Mononuclear cell (primary cell): ENCODE results near the gene ACER3. TPM values are rescaled to one million over a fixed set of nuclear protein-coding genes. Genes with fewer than 3 reads are reported as not detected.
"Not testable (repeated sequence)": the region's sequence is repeated elsewhere in the genome, so short reads cannot be mapped to it uniquely, and the experiment has no call there.

Experiments
- H3K27me3 ChIP-seq: 2 replicates; pipeline ENCODE4 v1.6.0; 2011; ENCODE audit warnings: low read length, control low read depth; ENCODE audit not compliant: insufficient read depth
- H3K4me1 ChIP-seq: 2 replicates; pipeline ENCODE4 v1.5.1; 2011; ENCODE audit warnings: mild to moderate bottlenecking, low read length, control low read depth; ENCODE audit not compliant: insufficient read depth
- H3K4me3 ChIP-seq: 2 replicates; pipeline ENCODE4 v1.5.1; 2011; ENCODE audit warnings: mild to moderate bottlenecking, low read length, moderate library complexity
- H3K9me3 ChIP-seq: 2 replicates; pipeline ENCODE4 v1.5.1; 2011; ENCODE audit warnings: low read depth, mild to moderate bottlenecking, control low read depth, low read length
- total RNA-seq: library from RNA; depleted of rRNA; stranded (reverse); fragments of >200 nt; gene quantifications from one replicate; pipeline ENCODE4 v1.2.3, GENCODE V29; 2012

Gene ACER3
- total RNA-seq, 1 donor = 13.6 TPM

DNA sequence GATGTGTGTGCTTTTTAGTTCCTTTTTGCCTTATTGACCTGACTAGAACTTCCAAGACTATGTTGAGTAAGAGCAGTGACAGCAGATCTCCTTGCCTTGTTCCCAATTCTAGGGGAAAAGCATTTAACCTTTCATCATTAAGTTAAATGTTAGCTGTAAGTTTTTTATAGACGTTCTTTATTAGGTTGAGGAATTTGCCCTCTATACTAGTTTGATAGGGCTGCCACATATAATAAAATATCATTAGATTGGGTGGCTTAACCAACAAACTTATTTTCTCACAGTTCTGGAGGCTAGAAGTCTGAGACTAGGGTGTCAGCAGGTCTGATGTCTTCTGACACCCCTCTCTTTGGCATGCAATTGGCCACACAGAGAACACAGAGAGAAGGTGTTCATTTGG is 140.9 kb downstream of the ACER3 start:
- H3K27me3 ChIP-seq = no peaks in the 10 kb centered on the region
- H3K4me3 ChIP-seq = no peak overlapping the region
- no peaks in the 10 kb centered on the region for H3K4me1 ChIP-seq
- no peaks in the 10 kb centered on the region for H3K9me3 ChIP-seq

DNA sequence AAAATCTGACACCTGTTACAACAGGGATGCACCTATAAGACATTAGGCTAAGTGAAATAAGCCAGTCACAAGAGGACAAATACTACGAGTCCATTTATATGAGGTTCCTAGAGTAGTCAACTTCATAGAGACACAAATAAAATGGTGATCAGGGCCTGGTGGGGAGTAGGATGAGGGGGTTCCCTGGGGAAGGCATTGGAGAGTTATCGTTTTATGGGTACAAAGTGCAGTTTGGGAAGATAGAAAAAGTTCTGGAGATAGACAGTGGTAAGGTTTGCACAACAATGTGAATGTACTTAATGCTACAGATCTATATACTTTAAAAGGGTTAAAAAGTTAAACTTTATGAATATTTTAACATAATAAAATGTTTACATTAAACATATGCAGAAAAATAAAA is 142.1 kb downstream of the ACER3 start:
- no peaks in the 10 kb centered on the region for H3K27me3 ChIP-seq
- H3K4me3 ChIP-seq = no peak overlapping the region
- H3K4me1 ChIP-seq = no peaks in the 10 kb centered on the region
- no peaks in the 10 kb centered on the region for H3K9me3 ChIP-seq

DNA sequence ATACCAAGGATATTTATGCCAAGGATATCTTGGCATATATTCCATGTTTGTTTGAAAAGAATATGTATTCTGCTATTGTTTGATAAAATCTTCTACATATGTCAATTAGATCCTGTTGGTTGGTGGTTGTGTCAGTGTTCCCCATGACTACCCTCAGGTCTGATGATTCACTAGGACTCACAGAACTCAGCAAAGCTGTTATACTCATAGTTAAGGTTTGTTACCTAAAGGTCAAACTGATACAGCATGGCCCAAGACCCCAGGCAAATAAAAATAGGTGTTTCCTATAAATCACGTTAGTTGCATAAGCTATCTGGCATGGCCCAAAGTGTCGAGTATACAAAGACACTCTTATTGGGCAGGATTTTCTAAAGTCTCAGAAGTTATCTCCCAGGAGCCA is 143.2 kb downstream of the ACER3 start:
- no peaks in the 10 kb centered on the region for H3K9me3 ChIP-seq
- H3K4me1 ChIP-seq = no peaks in the 10 kb centered on the region
- no peaks in the 10 kb centered on the region for H3K27me3 ChIP-seq
- H3K4me3 ChIP-seq = no peak overlapping the region

DNA sequence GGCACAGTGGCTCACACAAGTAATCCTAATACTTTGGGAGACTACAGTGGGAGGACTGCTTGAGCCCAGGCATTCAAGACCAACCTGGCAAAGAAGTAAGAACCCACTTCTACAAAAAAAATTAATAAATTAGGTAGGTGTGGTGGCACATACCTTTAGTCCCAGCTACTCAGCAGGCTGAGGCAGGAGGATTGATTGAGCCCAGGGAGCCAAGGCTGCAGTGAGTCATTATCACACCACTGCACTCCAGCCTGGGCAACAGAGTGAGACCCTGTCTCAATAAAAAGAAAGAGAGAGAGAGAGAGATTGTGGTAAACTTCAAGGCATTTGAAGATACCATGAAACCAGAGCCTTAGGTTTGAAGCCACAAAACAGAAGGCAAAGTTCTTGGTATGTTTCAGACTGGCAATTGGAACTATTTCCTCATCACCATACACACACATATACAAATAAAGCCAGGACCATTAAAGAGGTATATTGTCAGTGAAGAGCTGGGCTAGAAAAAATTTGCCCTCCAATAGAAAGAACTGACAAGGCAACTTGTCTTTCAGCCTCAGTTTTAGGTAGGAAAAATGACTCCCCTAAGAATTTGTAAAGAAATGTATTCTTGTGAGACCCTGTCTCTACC is 148.9 kb downstream of the ACER3 start:
- Histone ChIP-seq H3K9me3 (no peaks in the 10 kb centered on the region), H3K4me3 (no peak overlapping the region), H3K4me1 (no peaks in the 10 kb centered on the region), H3K27me3 (no peaks in the 10 kb centered on the region)

DNA sequence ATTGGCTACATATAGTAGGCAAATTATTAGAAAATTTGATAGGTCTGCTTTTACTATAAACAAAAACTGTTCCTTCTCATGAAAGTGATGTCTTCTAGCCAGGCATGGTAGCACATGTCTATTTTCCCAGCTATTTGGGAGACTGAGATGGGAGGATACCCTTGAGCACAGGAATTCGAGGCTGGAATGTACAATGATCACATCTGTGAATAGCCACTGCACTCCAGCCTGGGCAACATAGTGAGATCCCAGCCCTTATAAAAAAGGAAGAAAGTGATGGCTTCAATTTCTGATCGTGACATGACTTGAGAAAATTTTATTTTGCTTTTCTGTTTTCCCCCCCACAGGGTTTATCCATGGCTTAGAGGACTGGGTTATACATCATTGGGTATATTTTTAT is 154.0 kb downstream of the ACER3 start:
- Histone ChIP-seq H3K27me3 (no peaks in the 10 kb centered on the region), H3K9me3 (no peaks in the 10 kb centered on the region), H3K4me1 (no peaks in the 10 kb centered on the region), H3K4me3 (no peak overlapping the region)

DNA sequence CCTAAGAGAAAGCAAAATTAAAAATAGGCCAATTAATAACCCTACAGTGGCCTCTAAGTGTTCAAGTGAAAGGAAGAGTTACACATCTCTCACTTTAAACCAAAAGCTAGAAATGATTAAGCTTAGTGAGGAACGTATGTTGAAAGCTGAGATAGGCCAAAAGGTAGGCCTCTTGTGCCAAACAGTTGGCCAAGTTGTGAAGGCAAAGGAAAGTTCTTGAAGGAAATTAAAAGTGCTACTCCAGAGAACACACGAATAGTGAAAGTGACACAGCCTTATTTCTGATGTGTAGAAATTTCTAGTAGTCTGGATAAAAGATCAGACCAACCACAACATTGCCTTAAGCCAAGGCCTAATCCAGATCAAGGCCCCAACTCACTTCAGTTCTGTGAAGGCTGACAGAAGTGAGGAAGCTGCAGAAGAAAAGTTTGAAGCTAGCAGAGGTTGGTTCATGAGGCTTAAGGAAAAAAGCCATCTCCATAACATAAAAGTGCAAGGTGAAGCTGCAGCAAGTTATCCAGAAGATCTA is 157.7 kb downstream of the ACER3 start:
- not testable (repeated sequence) for H3K9me3 ChIP-seq, H3K4me3 ChIP-seq, H3K27me3 ChIP-seq, H3K4me1 ChIP-seq

DNA sequence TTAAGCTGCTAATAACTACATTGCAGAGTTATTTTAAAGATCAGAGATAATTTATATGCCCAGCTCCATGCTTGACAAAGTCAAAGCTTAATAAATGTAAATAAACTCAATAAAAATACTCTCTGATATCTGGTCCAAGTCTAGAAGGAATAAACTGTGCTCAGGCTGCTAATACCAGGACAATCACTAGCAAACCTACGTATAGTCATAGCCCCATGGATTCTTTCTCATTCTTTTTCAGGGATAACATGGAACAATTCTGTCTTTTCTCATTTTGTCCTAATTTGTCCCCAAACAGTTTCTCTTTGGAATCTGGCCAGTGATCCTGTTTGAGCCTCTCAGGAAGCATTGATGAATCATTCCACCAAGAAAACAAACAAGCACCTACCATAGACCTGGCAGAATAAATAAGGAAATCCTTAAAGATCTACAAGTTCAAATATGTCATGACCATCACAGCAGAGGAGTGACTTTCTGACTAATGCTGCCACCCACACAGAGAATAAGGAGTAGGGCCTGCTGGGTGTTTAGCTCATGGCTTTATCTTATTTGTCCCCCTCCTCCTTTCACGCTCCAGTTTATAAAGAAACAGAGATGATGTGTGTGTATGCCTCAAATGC is 159.4 kb downstream of the ACER3 start:
- Histone ChIP-seq H3K4me1 (no peaks in the 10 kb centered on the region), H3K9me3 (no peaks in the 10 kb centered on the region), H3K27me3 (no peaks in the 10 kb centered on the region), H3K4me3 (no peak overlapping the region)

DNA sequence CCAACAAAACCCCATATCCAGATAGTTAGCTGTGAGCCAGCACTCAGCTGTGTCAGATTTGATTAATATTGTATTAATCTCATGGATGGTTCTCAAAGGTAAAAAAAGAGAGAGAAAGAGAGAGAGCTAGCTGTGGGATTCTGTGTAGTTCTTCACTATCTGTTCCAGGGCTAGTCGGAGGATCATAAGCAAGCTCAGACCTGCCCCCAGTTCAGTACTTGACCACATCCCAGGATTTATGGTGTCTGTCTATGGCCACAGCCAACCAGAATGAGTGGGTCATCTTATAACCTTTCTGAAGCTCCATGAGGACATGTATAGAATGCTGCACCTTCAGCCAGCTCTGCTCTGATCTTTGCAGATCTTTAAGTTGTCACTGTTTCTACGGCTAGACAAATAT is 160.0 kb downstream of the ACER3 start:
- no peaks in the 10 kb centered on the region for H3K4me1 ChIP-seq
- H3K4me3 ChIP-seq = no peak overlapping the region
- H3K9me3 ChIP-seq = no peaks in the 10 kb centered on the region
- no peaks in the 10 kb centered on the region for H3K27me3 ChIP-seq

DNA sequence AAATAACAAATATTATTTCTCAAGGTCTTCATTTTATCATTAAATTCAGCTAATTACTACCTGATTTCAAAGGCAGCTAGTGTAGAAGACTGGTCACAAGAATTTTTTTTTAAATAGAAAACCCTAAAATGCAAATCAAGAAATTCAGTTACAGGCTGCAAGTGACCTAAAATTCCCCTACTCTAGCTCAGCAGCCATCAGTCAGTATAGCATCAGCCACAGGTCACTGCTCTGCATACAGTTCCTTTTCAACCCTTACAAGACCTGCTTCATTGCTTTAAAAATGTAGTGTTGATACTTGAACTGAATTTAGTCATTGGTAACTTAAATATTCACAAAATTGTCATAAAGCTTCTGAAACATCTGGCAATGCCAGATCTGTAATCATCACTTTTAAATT is 164.0 kb downstream of the ACER3 start:
- Histone ChIP-seq H3K9me3 (no peaks in the 10 kb centered on the region), H3K4me1 (no peaks in the 10 kb centered on the region), H3K27me3 (no peaks in the 10 kb centered on the region), H3K4me3 (no peak overlapping the region)

DNA sequence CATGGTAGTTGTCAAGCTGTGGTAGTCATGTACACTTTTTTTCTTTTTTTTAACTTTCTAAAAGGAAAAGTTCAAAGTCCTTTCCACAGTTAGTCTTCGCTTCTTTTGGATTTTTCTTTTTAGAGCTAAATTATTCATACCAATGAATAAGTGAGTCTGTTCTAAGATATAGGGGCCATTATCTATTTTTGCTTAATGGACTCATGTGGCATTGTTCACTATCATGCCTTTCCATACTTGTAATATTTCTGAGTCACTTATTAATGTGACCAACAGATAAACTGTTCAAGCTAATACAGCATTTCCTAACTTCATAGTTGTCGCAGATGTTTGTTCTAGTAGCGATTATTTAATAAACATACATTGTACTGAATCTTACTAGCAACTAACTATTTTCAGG is 165.5 kb downstream of the ACER3 start:
- Histone ChIP-seq H3K9me3 (no peaks in the 10 kb centered on the region), H3K4me1 (no peaks in the 10 kb centered on the region), H3K4me3 (no peak overlapping the region), H3K27me3 (no peaks in the 10 kb centered on the region)

DNA sequence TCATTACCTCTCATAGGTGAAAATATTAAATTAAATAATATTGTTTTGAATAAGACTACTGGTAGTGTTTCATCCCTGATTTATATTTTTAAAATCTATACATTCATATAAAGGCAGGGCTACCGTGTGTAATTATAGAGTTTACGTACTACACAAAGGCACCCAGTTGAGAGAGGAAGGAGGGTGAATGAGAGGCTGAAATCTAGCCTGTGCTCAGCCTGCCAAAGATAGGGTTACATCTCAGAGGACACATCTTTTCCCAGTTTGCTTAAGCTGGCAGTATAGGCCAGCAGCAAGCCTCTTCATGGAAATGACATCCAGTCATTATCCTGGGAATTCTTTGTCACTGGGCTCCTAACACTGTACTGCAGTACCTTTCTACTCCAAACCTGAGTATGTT is 166.0 kb downstream of the ACER3 start:
- no peak overlapping the region for H3K4me3 ChIP-seq
- no peaks in the 10 kb centered on the region for H3K4me1 ChIP-seq
- no peaks in the 10 kb centered on the region for H3K27me3 ChIP-seq
- H3K9me3 ChIP-seq = no peaks in the 10 kb centered on the region

DNA sequence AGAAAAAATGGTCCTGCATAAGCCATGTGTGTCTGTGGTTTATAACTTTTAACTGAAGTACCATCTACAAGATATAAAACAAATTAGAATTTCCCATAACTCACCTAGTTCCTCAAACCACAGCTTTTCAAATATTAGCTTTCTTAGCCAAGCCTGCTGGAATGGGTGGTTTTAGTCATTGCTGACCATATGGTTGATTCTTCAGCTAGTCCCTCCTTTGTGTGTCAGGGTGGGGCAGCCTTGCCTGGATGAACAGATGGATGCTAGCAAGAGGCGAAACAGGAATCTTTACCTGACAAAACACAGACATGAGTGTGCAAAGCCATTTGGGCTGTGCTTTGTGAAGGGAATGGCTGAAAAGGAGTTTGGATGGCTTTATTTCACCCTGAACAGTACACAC is 166.6 kb downstream of the ACER3 start:
- Histone ChIP-seq H3K27me3 (no peaks in the 10 kb centered on the region), H3K9me3 (no peaks in the 10 kb centered on the region), H3K4me3 (no peak overlapping the region), H3K4me1 (no peaks in the 10 kb centered on the region)

DNA sequence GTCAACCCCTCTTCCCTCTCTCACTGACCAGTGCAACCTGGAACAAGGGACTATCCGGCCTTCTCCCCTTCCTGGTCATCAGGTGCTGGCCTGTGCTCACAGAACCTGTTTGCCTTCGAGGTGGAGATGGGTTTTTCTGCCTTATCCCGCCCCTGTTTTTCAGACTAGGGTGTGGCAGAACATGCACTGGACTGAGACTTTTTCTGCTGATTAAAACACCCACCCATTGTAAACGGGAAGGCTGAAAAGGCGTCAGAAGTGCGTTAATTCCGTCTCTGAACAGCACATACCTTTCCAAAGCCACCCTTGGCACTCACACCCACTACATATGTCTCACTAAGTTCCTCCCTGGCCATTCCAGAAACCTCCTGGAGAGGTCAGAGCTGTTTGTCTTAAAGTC is 169.1 kb downstream of the ACER3 start:
- no peaks in the 10 kb centered on the region for H3K27me3 ChIP-seq
- H3K9me3 ChIP-seq = no peaks in the 10 kb centered on the region
- no peak overlapping the region for H3K4me3 ChIP-seq
- no peaks in the 10 kb centered on the region for H3K4me1 ChIP-seq

DNA sequence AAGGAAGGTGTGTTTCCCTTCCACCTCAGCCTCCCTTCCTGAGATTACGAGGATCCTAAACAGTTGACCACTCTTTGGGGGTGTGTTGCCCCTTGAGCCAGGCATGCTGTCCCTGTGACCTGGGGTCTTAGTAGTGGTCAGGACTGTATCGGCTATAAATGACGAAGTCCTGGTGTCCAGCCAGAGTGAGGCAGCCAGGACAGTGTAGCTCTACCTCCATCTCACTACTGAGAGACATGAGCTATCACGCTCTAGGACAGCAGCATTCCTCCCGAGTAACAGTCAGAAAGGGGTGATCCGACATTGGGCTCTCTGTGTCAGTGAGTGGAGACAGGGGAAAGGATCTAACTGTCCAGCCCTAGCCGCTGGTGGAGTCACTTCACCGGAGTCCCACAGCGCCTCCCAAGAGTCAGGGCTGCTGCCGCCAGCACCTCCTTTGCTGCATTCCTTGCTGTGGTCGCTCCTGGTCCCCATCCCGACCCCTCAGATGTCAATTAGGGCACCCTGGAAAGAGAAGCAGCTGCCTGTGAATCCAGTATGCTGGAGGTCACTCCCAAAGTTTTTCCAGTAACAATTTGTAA is 170.2 kb downstream of the ACER3 start:
- Histone ChIP-seq H3K4me1 (peaks cover 6% of the 10 kb centered on the region), H3K4me3 (no peak overlapping the region), H3K9me3 (no peaks in the 10 kb centered on the region), H3K27me3 (no peaks in the 10 kb centered on the region)

DNA sequence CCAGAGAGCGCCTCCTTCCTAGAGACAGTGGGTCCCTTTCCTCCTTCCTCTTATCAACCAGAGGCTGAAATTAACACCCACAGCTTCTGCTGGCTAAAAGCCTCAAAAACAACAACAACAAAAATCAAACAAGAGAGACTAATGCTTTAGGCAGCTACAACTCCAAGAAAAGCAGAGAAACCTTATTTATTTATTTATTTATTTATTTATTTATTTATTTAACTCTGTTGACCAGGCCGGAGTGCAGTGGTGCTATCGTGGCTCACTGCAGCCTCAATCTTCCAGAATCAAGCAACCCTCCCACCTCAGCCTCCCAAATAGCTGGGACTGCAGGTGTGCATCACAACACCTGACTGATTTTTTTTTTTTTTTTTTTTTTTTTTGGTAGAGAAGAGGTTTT is 170.9 kb downstream of the ACER3 start:
- H3K4me1 ChIP-seq = peaks cover 6% of the 10 kb centered on the region
- no peaks in the 10 kb centered on the region for H3K9me3 ChIP-seq
- no peak overlapping the region for H3K4me3 ChIP-seq
- H3K27me3 ChIP-seq = peaks cover 2% of the 10 kb centered on the region

DNA sequence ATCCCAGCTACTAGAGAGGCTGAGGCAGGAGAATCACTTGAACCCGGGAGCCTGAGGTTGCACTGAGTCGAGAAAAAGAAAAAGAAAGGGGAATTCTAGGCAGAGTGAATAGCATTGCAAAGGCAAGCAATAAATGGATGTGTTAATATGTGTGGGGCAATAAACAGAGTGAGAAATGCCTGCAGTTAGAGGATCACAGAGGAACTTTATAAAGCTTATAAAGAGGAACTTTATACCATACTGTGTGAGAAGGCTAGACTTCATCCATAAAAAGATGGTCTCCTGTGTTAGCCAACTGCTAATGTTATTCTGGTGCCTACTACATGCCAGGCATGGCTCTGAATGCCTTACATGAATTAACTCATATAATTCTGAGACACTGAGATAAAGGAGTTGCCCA is 174.3 kb downstream of the ACER3 start:
- H3K4me1 ChIP-seq = peaks cover 23% of the 10 kb centered on the region
- H3K27me3 ChIP-seq = peaks cover 17% of the 10 kb centered on the region
- no peaks in the 10 kb centered on the region for H3K9me3 ChIP-seq
- no peak overlapping the region for H3K4me3 ChIP-seq
